Naive B cell (primary cell): ENCODE results near the gene SPINK5. TPM values are rescaled to one million over a fixed set of nuclear protein-coding genes. Genes with fewer than 3 reads are reported as not detected.
A peak's percentile ranks its signal among the peaks of the same experiment; 100 is the strongest.

ENCODE experiments used
- ATAC-seq, 2 donors: fragments of 150-1000 bp; cut with Tn5 transposase; 2 replicates each; pipeline ENCODE4 v1.10.0; 2021; ENCODE audit warnings: low read depth in 2 of 2, mild to moderate bottlenecking in 2 of 2, moderate library complexity in 2 of 2
- DNase-seq: peaks from one replicate; pipeline ENCODE4 v3.0.0; 2022
- H3K27ac Mint-ChIP-seq, 6 donors: one replicate each; pipeline ENCODE4 v1.8.0; 2020 to 2022; ENCODE audit warnings: mild to moderate bottlenecking in 6 of 6, mixed read lengths in 6 of 6, moderate library complexity in 5 of 6, inconsistent platforms in 2 of 6
- H3K27me3 Mint-ChIP-seq, 3 donors: one replicate each; pipeline ENCODE4 v1.8.0; 2021 to 2022; ENCODE audit warnings: mixed read lengths in 3 of 3, mild to moderate bottlenecking in 1 of 3
- H3K36me3 Mint-ChIP-seq, 2 donors: one replicate each; pipeline ENCODE4 v1.8.0; 2020 to 2022; ENCODE audit warnings: mixed read lengths in 2 of 2, inconsistent platforms in 1 of 2, mild to moderate bottlenecking in 1 of 2
- H3K4me1 Mint-ChIP-seq, 3 donors: one replicate each; pipeline ENCODE4 v1.8.0; 2020 to 2022; ENCODE audit warnings: mixed read lengths in 3 of 3, inconsistent platforms in 1 of 3, mild to moderate bottlenecking in 1 of 3, moderate library complexity in 1 of 3
- H3K4me3 Mint-ChIP-seq, 8 donors: one replicate each; pipeline ENCODE4 v1.8.0; 2020 to 2022; ENCODE audit warnings: mild to moderate bottlenecking in 8 of 8, mixed read lengths in 8 of 8, moderate library complexity in 8 of 8, inconsistent platforms in 2 of 8
- H3K9me3 Mint-ChIP-seq, 7 donors: one replicate each; pipeline ENCODE4 v1.8.0; 2020 to 2022; ENCODE audit warnings: mixed read lengths in 7 of 7, mild to moderate bottlenecking in 5 of 7, inconsistent platforms in 2 of 7, moderate library complexity in 1 of 7
- polyA plus RNA-seq, 6 donors: library from polyadenylated mRNA; unstranded; fragments of 300-500 nt; fragmentation: Illumina TruSeq; gene quantifications; one replicate each; pipeline ENCODE4 v1.2.3, GENCODE V29; 2021; ENCODE audit warnings: low read depth in 6 of 6

Gene SPINK5
- polyA plus RNA-seq, 6 donors from 2014 or later: not detected

- Mint-ChIP-seq H3K4me3 (no peak overlapping the region), H3K36me3 (no peaks in the 10 kb centered on the region), H3K27me3 (no peaks in the 10 kb centered on the region), H3K9me3 (peaks cover 0 to 3% (median 0%) of the 10 kb centered on the region in 7 donors), H3K4me1 (no peaks in the 10 kb centered on the region), H3K27ac (no peak overlapping the region)
- no peak for DNase-seq
- no peak for ATAC-seq
Measured at GRCh38 chr5:148120317-148120716, 56.5 kb downstream of the SPINK5 start.

DNA sequence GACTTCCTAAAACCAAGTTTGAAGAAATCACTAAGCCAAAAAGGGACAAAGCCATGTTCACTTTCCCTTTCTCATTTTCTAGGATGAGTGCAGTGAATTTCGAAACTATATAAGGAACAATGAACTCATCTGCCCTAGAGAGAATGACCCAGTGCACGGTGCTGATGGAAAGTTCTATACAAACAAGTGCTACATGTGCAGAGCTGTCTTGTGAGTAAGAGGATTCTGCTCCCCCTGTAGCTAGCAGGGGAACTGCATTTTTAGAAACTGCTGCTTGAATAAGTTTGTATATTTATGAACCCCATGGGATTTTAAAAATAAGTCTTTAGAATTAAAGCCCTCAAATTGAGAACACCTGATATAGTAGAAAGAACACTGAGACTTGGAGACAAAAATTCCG, 61.9 kb downstream of the SPINK5 start:
- ATAC-seq: no peak
- H3K4me1 Mint-ChIP-seq: no peaks in the 10 kb centered on the region
- no peak overlapping the region for H3K4me3 Mint-ChIP-seq
- no peaks in the 10 kb centered on the region for H3K36me3 Mint-ChIP-seq
- no peak for DNase-seq
- H3K27me3 Mint-ChIP-seq: peaks cover 0 to 7% (median 0%) of the 10 kb centered on the region in 3 donors
- peaks cover 0 to 4% (median 0%) of the 10 kb centered on the region in 7 donors for H3K9me3 Mint-ChIP-seq
- no peak overlapping the region for H3K27ac Mint-ChIP-seq

GRCh38 chr5:148135091-148136048, 71.6 kb downstream of the SPINK5 start:
- Mint-ChIP-seq H3K9me3 (no peaks in the 10 kb centered on the region), H3K36me3 (no peaks in the 10 kb centered on the region), H3K27ac (no peak overlapping the region), H3K4me1 (no peaks in the 10 kb centered on the region), H3K4me3 (no peak overlapping the region), H3K27me3 (peaks cover 0 to 4% (median 0%) of the 10 kb centered on the region in 3 donors)
- ATAC-seq (no peak), DNase-seq (no peak)

DNA sequence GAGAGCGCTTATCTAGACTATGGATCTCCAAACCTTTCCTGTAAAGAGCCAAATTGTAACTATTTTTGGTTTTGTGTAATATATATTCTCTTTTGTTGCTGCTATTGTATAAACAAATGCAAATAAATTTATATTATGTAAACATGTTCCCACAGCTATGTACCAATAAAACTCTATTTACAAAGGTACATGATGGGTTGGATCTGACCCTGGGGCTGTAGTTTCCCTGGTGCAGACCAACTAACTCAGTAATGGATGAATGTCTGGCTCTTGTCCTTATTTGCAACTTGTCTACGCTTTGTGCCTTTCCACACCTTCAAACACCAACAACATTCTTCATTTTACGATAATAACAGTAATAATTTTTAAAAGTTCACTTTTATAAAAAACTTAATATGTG, 77.1 kb downstream of the SPINK5 start:
- H3K9me3 Mint-ChIP-seq: peaks cover 0 to 7% (median 1%) of the 10 kb centered on the region in 7 donors
- peaks cover 0 to 4% (median 0%) of the 10 kb centered on the region in 3 donors for H3K27me3 Mint-ChIP-seq
- ATAC-seq (no peak), DNase-seq (no peak)
- H3K4me1 Mint-ChIP-seq: no peaks in the 10 kb centered on the region
- no peaks in the 10 kb centered on the region for H3K36me3 Mint-ChIP-seq
- H3K4me3 Mint-ChIP-seq: no peak overlapping the region
- no peak overlapping the region for H3K27ac Mint-ChIP-seq

GRCh38 chr5:148141645-148142044, 77.9 kb downstream of the SPINK5 start:
- DNase-seq: no peak
- no peak for ATAC-seq
- Mint-ChIP-seq H3K27ac (no peak overlapping the region), H3K27me3 (peaks cover 4 to 6% (median 5%) of the 10 kb centered on the region in 3 donors), H3K4me3 (no peak overlapping the region), H3K9me3 (peaks cover 0 to 7% (median 1%) of the 10 kb centered on the region in 7 donors), H3K4me1 (no peaks in the 10 kb centered on the region), H3K36me3 (no peaks in the 10 kb centered on the region)

GRCh38 chr5:148145916-148146315, 82.1 kb downstream of the SPINK5 start:
- peaks cover 0 to 11% (median 8%) of the 10 kb centered on the region in 3 donors for H3K27me3 Mint-ChIP-seq
- DNase-seq: no peak
- no peak for ATAC-seq
- no peaks in the 10 kb centered on the region for H3K4me1 Mint-ChIP-seq
- H3K9me3 Mint-ChIP-seq: peaks cover 0 to 7% (median 1%) of the 10 kb centered on the region in 7 donors
- H3K4me3 Mint-ChIP-seq: no peak overlapping the region
- H3K36me3 Mint-ChIP-seq: no peaks in the 10 kb centered on the region
- H3K27ac Mint-ChIP-seq: no peak overlapping the region

GRCh38 chr5:148146487-148146886, 82.7 kb downstream of the SPINK5 start:
- no peak overlapping the region for H3K4me3 Mint-ChIP-seq
- DNase-seq (no peak), ATAC-seq (no peak)
- H3K27ac Mint-ChIP-seq: no peak overlapping the region
- no peaks in the 10 kb centered on the region for H3K4me1 Mint-ChIP-seq
- no peaks in the 10 kb centered on the region for H3K36me3 Mint-ChIP-seq
- peaks cover 0 to 11% (median 8%) of the 10 kb centered on the region in 3 donors for H3K27me3 Mint-ChIP-seq
- peaks cover 0 to 7% (median 1%) of the 10 kb centered on the region in 7 donors for H3K9me3 Mint-ChIP-seq

DNA sequence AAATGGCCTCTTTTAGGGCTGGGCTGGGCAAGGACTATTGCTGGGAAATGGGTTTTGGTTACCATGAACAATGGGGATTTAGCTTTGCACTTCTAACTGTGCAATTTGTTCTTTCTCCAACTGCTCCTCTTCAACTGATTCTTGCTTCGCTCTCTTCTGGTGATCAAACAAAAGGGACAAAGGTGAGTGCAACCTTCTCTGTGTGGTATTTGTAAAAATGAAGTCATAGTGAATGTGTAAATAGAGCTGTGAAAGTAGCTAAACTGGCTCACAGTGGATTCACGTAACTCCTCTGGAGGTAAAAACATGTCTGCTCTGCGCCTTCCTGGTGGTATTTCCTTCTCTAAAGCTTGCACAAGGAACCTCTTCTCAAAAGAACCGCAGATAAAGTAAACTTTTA, 83.6 kb downstream of the SPINK5 start:
- Mint-ChIP-seq H3K27me3 (peaks cover 0 to 12% (median 11%) of the 10 kb centered on the region in 3 donors), H3K27ac (no peak overlapping the region), H3K4me1 (no peaks in the 10 kb centered on the region), H3K4me3 (no peak overlapping the region), H3K9me3 (peaks cover 0 to 5% (median 1%) of the 10 kb centered on the region in 7 donors), H3K36me3 (no peaks in the 10 kb centered on the region)
- ATAC-seq: no peak
- DNase-seq: no peak

GRCh38 chr5:148151872-148152271, 88.1 kb downstream of the SPINK5 start:
- Mint-ChIP-seq H3K4me3 (no peak overlapping the region), H3K27me3 (peaks cover 0 to 5% (median 5%) of the 10 kb centered on the region in 3 donors), H3K27ac (peak overlapping the region in 1 of 6 donors; percentile 27), H3K36me3 (no peaks in the 10 kb centered on the region), H3K4me1 (no peaks in the 10 kb centered on the region), H3K9me3 (peaks cover 0 to 9% (median 5%) of the 10 kb centered on the region in 7 donors)
- DNase-seq (no peak), ATAC-seq (no peak)

DNA sequence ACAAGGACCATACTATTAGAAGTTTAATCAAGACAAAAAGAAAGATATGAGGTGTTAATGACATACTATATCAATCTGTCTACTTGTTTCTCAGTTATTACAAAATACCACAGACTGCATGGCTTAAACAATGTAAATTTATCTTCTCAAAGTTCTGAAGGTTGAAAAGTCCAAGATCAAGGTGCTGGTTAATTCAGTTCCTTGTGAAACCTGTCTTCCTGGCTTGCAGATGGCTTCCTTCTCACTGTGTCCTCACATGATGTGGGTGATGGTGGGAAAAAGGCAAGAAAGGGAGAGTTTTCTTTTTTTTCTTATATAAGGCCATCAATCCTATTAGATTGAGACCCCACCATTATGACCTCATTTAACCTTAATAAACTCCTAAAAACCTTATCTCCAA, 89.0 kb downstream of the SPINK5 start:
- no peak overlapping the region for H3K4me3 Mint-ChIP-seq
- DNase-seq (no peak), ATAC-seq (no peak)
- H3K4me1 Mint-ChIP-seq: no peaks in the 10 kb centered on the region
- H3K9me3 Mint-ChIP-seq: peaks cover 0 to 11% (median 5%) of the 10 kb centered on the region in 7 donors
- H3K36me3 Mint-ChIP-seq: no peaks in the 10 kb centered on the region
- H3K27me3 Mint-ChIP-seq: peaks cover 0 to 5% (median 5%) of the 10 kb centered on the region in 3 donors
- H3K27ac Mint-ChIP-seq: no peak overlapping the region

- no peaks in the 10 kb centered on the region for H3K4me1 Mint-ChIP-seq
- no peaks in the 10 kb centered on the region for H3K36me3 Mint-ChIP-seq
- H3K9me3 Mint-ChIP-seq: peaks cover 0 to 11% (median 5%) of the 10 kb centered on the region in 7 donors
- no peak for ATAC-seq
- peaks cover 3 to 5% (median 4%) of the 10 kb centered on the region in 3 donors for H3K27me3 Mint-ChIP-seq
- no peak for DNase-seq
- no peak overlapping the region for H3K27ac Mint-ChIP-seq
- no peak overlapping the region for H3K4me3 Mint-ChIP-seq
Measured at GRCh38 chr5:148156609-148157008, 92.8 kb downstream of the SPINK5 start.

DNA sequence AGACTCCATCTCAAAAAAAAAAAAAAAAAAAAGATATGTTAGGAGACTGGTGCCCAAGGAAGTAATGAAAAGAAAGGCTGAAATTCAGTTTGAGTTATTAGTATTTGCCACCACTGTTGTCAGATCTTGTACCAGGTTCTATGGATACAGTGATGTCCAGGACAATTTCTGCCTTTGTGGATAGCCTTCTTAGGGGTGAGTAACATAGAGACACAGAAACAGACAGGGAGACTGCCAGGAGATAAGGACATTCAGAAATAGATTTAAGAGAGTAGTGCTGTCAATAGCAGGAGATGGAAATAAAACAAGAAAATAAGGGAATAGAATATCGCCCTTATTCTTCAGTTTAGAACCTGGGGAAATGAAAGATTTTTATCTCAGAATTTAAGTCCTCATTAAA, 98.3 kb downstream of the SPINK5 start:
- H3K4me3 Mint-ChIP-seq: no peak overlapping the region

DNA sequence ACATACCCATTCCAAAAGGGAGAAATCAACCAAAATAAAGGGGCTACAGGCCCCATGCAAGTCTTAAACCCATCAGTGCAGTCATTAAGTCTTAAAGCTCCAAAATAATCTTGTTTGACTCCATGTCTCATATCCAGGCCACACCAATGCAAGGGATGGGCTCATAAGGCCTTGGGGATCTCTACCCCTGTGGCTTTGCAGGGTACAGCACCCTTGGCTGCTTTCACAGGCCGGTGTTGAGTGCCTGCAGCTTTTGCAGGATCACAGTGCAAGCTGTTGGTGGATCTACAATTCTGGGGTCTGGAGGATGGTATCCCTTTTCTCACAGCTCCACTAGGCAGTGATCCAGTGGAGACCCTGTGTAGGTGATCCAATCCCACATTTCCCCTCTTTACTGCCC, 99.6 kb downstream of the SPINK5 start:
- Mint-ChIP-seq H3K27me3 (peaks cover 0 to 4% (median 3%) of the 10 kb centered on the region in 3 donors), H3K4me3 (no peak overlapping the region)
- no peak for ATAC-seq

More for the DNA sequence above, 98.3 kb downstream of the SPINK5 start:
- DNase-seq (no peak), ATAC-seq (no peak)
- H3K36me3 Mint-ChIP-seq: no peaks in the 10 kb centered on the region
- H3K4me1 Mint-ChIP-seq: no peaks in the 10 kb centered on the region
- H3K27me3 Mint-ChIP-seq: peaks cover 0 to 4% (median 3%) of the 10 kb centered on the region in 3 donors
- H3K27ac Mint-ChIP-seq: no peak overlapping the region
- H3K9me3 Mint-ChIP-seq: peaks cover 0 to 2% (median 0%) of the 10 kb centered on the region in 7 donors

More for the DNA sequence above, 99.6 kb downstream of the SPINK5 start:
- H3K27ac Mint-ChIP-seq: no peak overlapping the region
- H3K9me3 Mint-ChIP-seq: peaks cover 0 to 2% (median 0%) of the 10 kb centered on the region in 7 donors
- H3K4me1 Mint-ChIP-seq: no peaks in the 10 kb centered on the region
- DNase-seq: no peak
- H3K36me3 Mint-ChIP-seq: no peaks in the 10 kb centered on the region
